Caco-2 (cell line): ENCODE measurements around the gene SP6. TPM values are rescaled to one million over a fixed set of nuclear protein-coding genes. Genes with fewer than 3 reads are reported as not detected.

Experiments
- Bru-seq: library from RNA; stranded (reverse); fragments of 400-500 nt; gene quantifications from one replicate; lab custom pipeline; 2021; lab: Mats Ljungman, UMichigan
- BruChase-seq, 2 experiments: library from RNA; stranded (reverse); fragments of 400-500 nt; gene quantifications; one replicate each; lab custom pipeline; 2021; lab: Mats Ljungman, UMichigan
- BruUV-seq: library from RNA; stranded (reverse); fragments of 400-500 nt; replicated peaks from 2 replicates; lab custom pipeline; 2021; lab: Mats Ljungman, UMichigan
- CTCF ChIA-PET: fragments of 300-600 bp; sonication (Branson Sonifier 250); formaldehyde crosslinking; loops from one replicate; lab custom pipeline; 2022; ENCODE audit warnings: antibody characterized with exemption; lab: Charles Lee
- POLR2A ChIA-PET: fragments of 300-600 bp; sonication (Branson Sonifier 250); formaldehyde crosslinking; loops from one replicate; lab custom pipeline; 2022; ENCODE audit warnings: antibody characterized with exemption; lab: Charles Lee
- DNase-seq, 2 experiments: peaks; one replicate each; pipeline versions ENCODE4 v3.0.0 to v3.0.0-alpha.2; 2020 to 2022
- H3K27me3 ChIP-seq: replicated peaks from 2 replicates; pipeline ENCODE4 v1.6.0; 2011; ENCODE audit warnings: low read length; ENCODE audit not compliant: control insufficient read depth, insufficient read depth
- H3K36me3 ChIP-seq: 2 replicates; pipeline ENCODE4 v1.5.1; 2011; ENCODE audit warnings: low read length; ENCODE audit not compliant: control insufficient read depth, insufficient read depth
- H3K4me1 ChIP-seq: fragments of 250-450 bp; sonication (Bioruptor Pico); 2 replicates; pipeline ENCODE4 v1.5.1; 2020; ENCODE audit warnings: mild to moderate bottlenecking
- H3K4me3 ChIP-seq: 2 replicates; pipeline ENCODE4 v1.5.1; 2011; ENCODE audit warnings: low read depth, mild to moderate bottlenecking, control low read depth, low read length
- H3K9me3 ChIP-seq: fragments of 250-450 bp; sonication (Bioruptor Pico); 2 replicates; pipeline ENCODE4 v1.5.1; 2020; ENCODE audit warnings: mild to moderate bottlenecking, moderate library complexity
- H3K27ac Mint-ChIP-seq: one replicate; pipeline ENCODE4 v1.8.0; 2022; ENCODE audit warnings: mixed read lengths; ENCODE audit not compliant: unreplicated experiment
- H3K27me3 Mint-ChIP-seq: one replicate; pipeline ENCODE4 v1.8.0; 2022; ENCODE audit warnings: mixed read lengths; ENCODE audit not compliant: insufficient read depth, unreplicated experiment
- H3K36me3 Mint-ChIP-seq: one replicate; pipeline ENCODE4 v1.8.0; 2022; ENCODE audit warnings: mild to moderate bottlenecking, mixed read lengths; ENCODE audit not compliant: insufficient read depth, unreplicated experiment
- H3K4me1 Mint-ChIP-seq: one replicate; pipeline ENCODE4 v1.8.0; 2022; ENCODE audit warnings: low read depth, mixed read lengths; ENCODE audit not compliant: unreplicated experiment
- H3K4me3 Mint-ChIP-seq: one replicate; pipeline ENCODE4 v1.8.0; 2022; ENCODE audit warnings: mild to moderate bottlenecking, moderate library complexity, mixed read lengths; ENCODE audit not compliant: unreplicated experiment
- H3K9me3 Mint-ChIP-seq: one replicate; pipeline ENCODE4 v1.8.0; 2022; ENCODE audit warnings: mixed read lengths; ENCODE audit not compliant: unreplicated experiment
- intact Hi-C: fragments of 100-400 bp; cut with micrococcal nuclease; formaldehyde crosslinking; loops from one replicate; pipeline ENCODE4 v1.10.0; 2022; ENCODE audit not compliant: unreplicated experiment
- long read RNA-seq: library from polyadenylated mRNA; stranded (forward); transcript quantifications from one replicate; pipeline ENCODE4 v2.0.0, GENCODE V29; 2022
- total RNA-seq: library from RNA; stranded (reverse); gene quantifications from 2 replicates; pipeline ENCODE4 v1.2.3, GENCODE V29; 2022
- TF ChIP-seq, protein P1 (sequence below), 2 experiments: fragments of 200-600 bp in 1 of 2; IDR thresholded peaks; 1 replicate in 1 of 2; 2 replicates in 1 of 2; pipeline versions ENCODE4 v1.5.1 to v1.8.0; 2011 to 2022; ENCODE audit warnings: antibody characterized with exemption in 1 of 2, control low read depth in 1 of 2, inconsistent platforms in 1 of 2, low read depth in 1 of 2, low read length in 1 of 2, mild to moderate bottlenecking in 1 of 2, moderate library complexity in 1 of 2; ENCODE audit not compliant: insufficient read depth in 1 of 2, severe bottlenecking in 1 of 2, unreplicated experiment in 1 of 2

The SP6 gene
- total RNA-seq (20.6 and 25.0 TPM in 2 replicates), Bru-seq, nascent RNA (percentile 62 among the genes with signal in this experiment), BruChase-seq, experiment 1, labeled RNA remaining after a 2-hour chase (percentile 77 among the genes with signal in this experiment), BruChase-seq, experiment 2, labeled RNA remaining after a 6-hour chase (percentile 63 among the genes with signal in this experiment)
- long read RNA-seq, transcript SP6-202 (2 exons, 3,848 nt), result major isoform, 9 of 14 reads
- long read RNA-seq, partial matches to known transcripts, result 0 of 14 reads
- long read RNA-seq, other reads (novel, unspliced or antisense), result 5 of 14 reads

DNA sequence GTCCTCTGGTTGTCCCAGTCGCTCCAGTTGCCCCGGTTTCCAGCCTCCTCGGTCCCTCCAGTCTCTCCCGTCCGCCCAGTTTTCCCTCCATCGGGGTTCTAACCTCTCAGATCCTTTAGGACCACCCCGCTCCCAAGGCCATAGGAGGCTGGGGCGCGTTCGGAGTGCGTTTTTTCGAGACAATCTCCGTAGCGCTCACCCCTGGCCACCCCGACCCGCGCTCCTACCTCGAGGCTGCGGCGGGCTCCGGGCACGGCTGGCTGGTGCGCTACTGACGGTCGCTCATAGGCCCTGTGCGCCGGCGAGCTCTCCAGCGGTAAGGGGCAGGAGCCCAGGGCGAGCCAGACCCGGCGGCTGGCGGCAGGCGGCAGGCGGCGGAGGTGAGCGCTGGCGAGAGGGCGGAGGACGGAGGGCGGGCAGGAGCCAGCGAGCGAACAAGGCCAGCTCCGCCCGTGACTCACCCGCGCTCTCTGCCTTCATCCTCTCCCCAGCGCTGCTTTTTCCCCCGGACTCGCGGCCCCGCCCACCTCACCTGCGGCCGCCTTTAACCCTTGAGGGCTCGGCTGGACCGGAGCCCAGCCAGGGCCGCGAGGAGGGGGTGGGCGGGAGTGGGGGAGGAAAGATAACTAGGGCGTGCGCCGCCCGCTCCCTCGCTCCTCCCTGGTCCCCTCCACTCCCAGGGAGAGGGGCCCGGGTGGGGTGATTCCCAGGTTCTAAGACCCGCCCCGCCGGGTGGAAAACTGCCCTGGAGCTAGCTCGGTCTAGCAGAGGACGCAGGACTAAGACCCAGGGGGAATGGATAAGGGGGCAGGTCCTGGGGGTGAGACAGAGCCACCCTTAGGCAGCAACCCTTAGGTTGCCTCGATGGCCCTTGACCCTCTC is at the start of gene SP6:
TSS of gene SP6 (minus strand) at position 472 of the 882 bp plus-strand sequence. CDS start 2,734 bp downstream, outside the sequence.
- Mint-ChIP-seq H3K27me3 (peaks cover 12% of the 10 kb centered on the region), H3K9me3 (no peaks in the 10 kb centered on the region), H3K27ac (peak within 1 kb of the TSS; percentile 77), H3K4me1 (peaks cover 23% of the 10 kb centered on the region), H3K4me3 (peak within 1 kb of the TSS; percentile 90), H3K36me3 (peaks cover 27% of the 10 kb centered on the region)
- Histone ChIP-seq H3K27me3 (no peaks in the 10 kb centered on the region), H3K4me1 (peaks cover 12% of the 10 kb centered on the region), H3K36me3 (no peaks in the 10 kb centered on the region), H3K9me3 (no peaks in the 10 kb centered on the region), H3K4me3 (peak within 1 kb of the TSS; percentile 56)
- peak; percentile 98 to 99 for DNase-seq
- CTCF ChIA-PET, result interaction anchor here (0.6 to 14.0 kb wide), 18 partner anchors 9 to 812 kb away, joined by 3 to 904 read pairs (median 5); partner anchors contain the start of genes CDK5RAP3, LRRC46, MRPL10 and PNPO
- POLR2A ChIA-PET, result interaction anchor here (0.6 to 2.9 kb wide), 14 partner anchors 10 to 201 kb away, joined by 3 to 25 read pairs (median 6); partner anchors contain the start of genes CDK5RAP3, KPNB1, LRRC46 and MRPL10
- TF ChIP-seq, protein P1, sequence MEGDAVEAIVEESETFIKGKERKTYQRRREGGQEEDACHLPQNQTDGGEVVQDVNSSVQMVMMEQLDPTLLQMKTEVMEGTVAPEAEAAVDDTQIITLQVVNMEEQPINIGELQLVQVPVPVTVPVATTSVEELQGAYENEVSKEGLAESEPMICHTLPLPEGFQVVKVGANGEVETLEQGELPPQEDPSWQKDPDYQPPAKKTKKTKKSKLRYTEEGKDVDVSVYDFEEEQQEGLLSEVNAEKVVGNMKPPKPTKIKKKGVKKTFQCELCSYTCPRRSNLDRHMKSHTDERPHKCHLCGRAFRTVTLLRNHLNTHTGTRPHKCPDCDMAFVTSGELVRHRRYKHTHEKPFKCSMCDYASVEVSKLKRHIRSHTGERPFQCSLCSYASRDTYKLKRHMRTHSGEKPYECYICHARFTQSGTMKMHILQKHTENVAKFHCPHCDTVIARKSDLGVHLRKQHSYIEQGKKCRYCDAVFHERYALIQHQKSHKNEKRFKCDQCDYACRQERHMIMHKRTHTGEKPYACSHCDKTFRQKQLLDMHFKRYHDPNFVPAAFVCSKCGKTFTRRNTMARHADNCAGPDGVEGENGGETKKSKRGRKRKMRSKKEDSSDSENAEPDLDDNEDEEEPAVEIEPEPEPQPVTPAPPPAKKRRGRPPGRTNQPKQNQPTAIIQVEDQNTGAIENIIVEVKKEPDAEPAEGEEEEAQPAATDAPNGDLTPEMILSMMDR (IDR thresholded peaks at IDR 0.05; ENCODE audit: insufficient read depth in 1 of 2, low read depth in 1 of 2, low read length in 1 of 2, severe bottlenecking in 1 of 2, unreplicated experiment in 1 of 2), result peak; percentile 31 to 57
- TSS peak; percentile 55 for BruUV-seq
- intact Hi-C loops, result loop anchor here (1.0 kb wide), 3 partner anchors 8 to 33 kb away; no protein-coding TSS in a partner anchor

DNA sequence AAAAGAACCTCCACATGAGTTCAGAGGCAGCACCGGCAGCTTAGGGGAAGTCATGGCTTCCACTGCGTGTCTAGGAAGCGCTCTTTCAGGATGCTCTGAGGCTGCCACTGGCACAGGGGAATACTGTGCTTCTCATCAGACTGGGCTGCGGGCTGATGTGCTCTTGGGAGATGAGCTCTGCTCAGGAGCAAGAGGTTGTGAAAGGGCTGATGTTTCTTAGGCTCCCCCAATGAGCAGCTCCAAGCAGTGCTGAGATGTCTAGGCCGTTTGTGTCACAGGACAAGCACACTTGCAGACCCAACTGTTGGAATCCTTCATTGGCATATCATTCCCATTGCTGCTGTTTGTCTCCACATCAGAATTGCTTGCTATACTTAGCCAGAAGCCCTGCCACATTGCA is 48.7 kb upstream of the SP6 start:
- H3K4me3 ChIP-seq, result no peak overlapping the region
- ChIA-PET CTCF (interaction anchor here (1.0 to 1.2 kb wide), 2 partner anchors 57 to 71 kb away, joined by 3 read pairs; partner anchors contain the start of gene CDK5RAP3), POLR2A (no interaction called here)
- H3K27me3 ChIP-seq, result no peaks in the 10 kb centered on the region
- no TSS peak for BruUV-seq
- Mint-ChIP-seq H3K4me1 (peaks cover 11% of the 10 kb centered on the region), H3K4me3 (no peak overlapping the region), H3K27me3 (peaks cover 2% of the 10 kb centered on the region), H3K27ac (no peak overlapping the region), H3K36me3 (peaks cover 20% of the 10 kb centered on the region), H3K9me3 (no peaks in the 10 kb centered on the region)
- DNase-seq, result no peak
- H3K4me1 ChIP-seq, result peaks cover 7% of the 10 kb centered on the region
- intact Hi-C loops, result no loop called here
- TF ChIP-seq, protein P1 (IDR thresholded peaks at IDR 0.05; ENCODE audit: insufficient read depth in 1 of 2, low read depth in 1 of 2, low read length in 1 of 2, severe bottlenecking in 1 of 2, unreplicated experiment in 1 of 2), result no peak
- H3K9me3 ChIP-seq, result no peaks in the 10 kb centered on the region
- H3K36me3 ChIP-seq, result peaks cover 8% of the 10 kb centered on the region

DNA sequence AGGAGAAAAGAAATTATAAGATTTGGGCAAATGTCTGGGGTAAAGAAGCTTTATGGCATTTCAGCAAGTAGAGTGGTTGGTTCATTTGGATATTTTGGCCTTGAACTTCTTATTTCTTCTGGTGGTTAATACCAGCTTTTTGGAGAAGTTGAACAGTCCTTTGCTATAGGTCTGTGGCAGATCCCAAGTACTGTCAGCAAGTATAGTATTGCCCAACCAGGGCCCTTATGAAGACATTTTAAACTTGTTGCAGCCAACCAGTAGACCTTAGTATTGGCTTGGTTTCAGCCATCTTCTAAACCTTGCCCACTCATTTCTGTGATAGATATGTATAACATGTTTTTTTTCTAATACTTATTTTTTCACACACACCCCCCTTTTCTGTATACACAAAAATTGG is 47.3 kb upstream of the SP6 start:
- Mint-ChIP-seq H3K27me3 (peaks cover 2% of the 10 kb centered on the region), H3K4me1 (peaks cover 23% of the 10 kb centered on the region), H3K9me3 (no peaks in the 10 kb centered on the region), H3K4me3 (no peak overlapping the region), H3K27ac (no peak overlapping the region), H3K36me3 (peaks cover 20% of the 10 kb centered on the region)
- Histone ChIP-seq H3K9me3 (no peaks in the 10 kb centered on the region), H3K27me3 (no peaks in the 10 kb centered on the region), H3K4me1 (peaks cover 10% of the 10 kb centered on the region), H3K4me3 (no peak overlapping the region), H3K36me3 (peaks cover 6% of the 10 kb centered on the region)
- CTCF ChIA-PET, result interaction anchor here (2.0 kb wide), 1 partner anchor 72 kb away, joined by 6 read pairs; the partner anchor contains the start of gene CDK5RAP3
- BruUV-seq, result no TSS peak
- TF ChIP-seq, protein P1 (IDR thresholded peaks at IDR 0.05; ENCODE audit: insufficient read depth in 1 of 2, low read depth in 1 of 2, low read length in 1 of 2, severe bottlenecking in 1 of 2, unreplicated experiment in 1 of 2), result no peak
- intact Hi-C loops, result no loop called here
- DNase-seq, result no peak
- POLR2A ChIA-PET, result interaction anchor here (0.6 to 0.7 kb wide), 2 partner anchors 37 to 55 kb away, joined by 4 to 5 read pairs; no protein-coding TSS in a partner anchor
